K562 (cell line): ENCODE measurements around the gene DENND1A. TPM values are rescaled to one million over a fixed set of nuclear protein-coding genes. Genes with fewer than 3 reads are reported as not detected.

Source experiments
- ATAC-seq: fragments of 200-7000 bp; cut with Tn5 transposase; 3 replicates; pipeline ENCODE4 v1.9.1; 2020; ENCODE audit warnings: moderate library complexity
- BruUV-seq: library from RNA; stranded (reverse); fragments of 400-500 nt; replicated peaks from 2 replicates; lab custom pipeline; 2021; lab: Mats Ljungman, UMichigan
- CTCF ChIA-PET: fragments of 300-600 bp; formaldehyde crosslinking; extraction: SDS; loops from one replicate; lab custom pipeline; 2021; ENCODE audit warnings: low intra/inter-chr PET ratio; lab: Yijun Ruan, JAX
- POLR2A ChIA-PET: fragments of 300-600, 350-650 bp; sonication (Branson Sonifier 250); formaldehyde crosslinking; extraction: SDS; loops from one replicate; lab custom pipeline; 2021; ENCODE audit warnings: antibody characterized with exemption, inconsistent platforms; lab: Yijun Ruan, JAX
- DNase-seq, 4 experiments: peaks; one replicate each; pipeline versions ENCODE4 v3.0.0 to v3.0.0-alpha.2; 2011 to 2018; ENCODE audit warnings: low spot score in 3 of 4, mixed read lengths in 3 of 4; ENCODE audit errors: extremely low read depth in 1 of 4
- FAIRE-seq: peaks from 2 replicates; lab custom pipeline; 2011; peaks lifted over from hg19 to GRCh38; lab: Jason Lieb, UNC
- H2AFZ ChIP-seq: 2 replicates; pipeline ENCODE4 v1.6.0; 2011; ENCODE audit warnings: low read depth, low read length, control low read depth, inconsistent platforms
- H3K27ac ChIP-seq: fragments of 200-600 bp; 3 replicates; pipeline ENCODE4 v1.8.0; 2011; ENCODE audit warnings: low read depth, mild to moderate bottlenecking, control low read depth, inconsistent platforms, low read length, moderate library complexity, mixed read lengths; ENCODE audit errors: extremely low read depth
- H3K27me3 ChIP-seq, 2 experiments: fragments of 300-600 bp in 1 of 2; 2 replicates in 1 of 2; 3 replicates in 1 of 2; pipeline versions ENCODE4 v1.6.0 to v1.8.0; 2011; ENCODE audit warnings: inconsistent platforms in 2 of 2, low read length in 2 of 2, mild to moderate bottlenecking in 1 of 2, mixed read lengths in 1 of 2, moderate library complexity in 1 of 2; ENCODE audit not compliant: control insufficient read depth in 2 of 2, insufficient read depth in 2 of 2
- H3K36me3 ChIP-seq: fragments of 300-600 bp; 3 replicates; pipeline ENCODE4 v1.8.0; 2011; ENCODE audit warnings: mild to moderate bottlenecking, low read length, inconsistent platforms; ENCODE audit not compliant: control insufficient read depth, insufficient read depth
- H3K4me1 ChIP-seq, 2 experiments: fragments of 200-600 bp in 1 of 2; replicated peaks in 1 of 2; 2 replicates in 1 of 2; 3 replicates in 1 of 2; pipeline versions ENCODE4 v1.5.1 to v1.8.0; 2011; ENCODE audit warnings: inconsistent platforms in 2 of 2, low read length in 2 of 2, mild to moderate bottlenecking in 1 of 2, mixed read lengths in 1 of 2, moderate library complexity in 1 of 2; ENCODE audit not compliant: control insufficient read depth in 2 of 2, insufficient read depth in 2 of 2
- H3K4me2 ChIP-seq: 2 replicates; pipeline ENCODE4 v1.6.1; 2011; ENCODE audit warnings: low read length, control low read depth, inconsistent platforms, mixed read lengths; ENCODE audit not compliant: insufficient read depth
- H3K4me3 ChIP-seq: fragments of 200-600 bp; sonication (generic), shearing (Covaris generic); 2 replicates; pipeline ENCODE4 v1.5.1; 2016; ENCODE audit warnings: control low read depth, inconsistent platforms
- H3K79me2 ChIP-seq: fragments of 200-600 bp; 3 replicates; pipeline ENCODE4 v1.8.0; 2011; ENCODE audit warnings: low read length, inconsistent platforms; ENCODE audit not compliant: control insufficient read depth, insufficient read depth
- H3K9ac ChIP-seq, 2 experiments: 2 replicates each; pipeline versions ENCODE4 v1.6.0 to v1.6.1; 2011; ENCODE audit warnings: low read depth in 2 of 2, low read length in 2 of 2, control low read depth in 1 of 2, inconsistent platforms in 1 of 2, mild to moderate bottlenecking in 1 of 2, mixed read lengths in 1 of 2; ENCODE audit not compliant: insufficient read depth in 1 of 2
- H3K9me1 ChIP-seq: one replicate; pipeline ENCODE4 v1.6.0; 2011; ENCODE audit warnings: inconsistent platforms, mild to moderate bottlenecking, low read length, moderate library complexity; ENCODE audit not compliant: control insufficient read depth, insufficient read depth
- H3K9me3 ChIP-seq: replicated peaks from 2 replicates; pipeline ENCODE4 v1.5.1; 2011; ENCODE audit warnings: low read depth, low read length, inconsistent platforms; ENCODE audit not compliant: control insufficient read depth, insufficient read depth
- H4K20me1 ChIP-seq: replicated peaks from 2 replicates; pipeline ENCODE4 v1.6.1; 2011; ENCODE audit warnings: low read length, inconsistent platforms, mixed read lengths; ENCODE audit not compliant: control insufficient read depth, insufficient read depth
- KLF16 ChIP-seq: IDR thresholded peaks from 2 replicates; pipeline ENCODE4 v1.6.1; 2016; ENCODE audit warnings: antibody characterized with exemption
- MCM5 ChIP-seq: fragments of 450-650 bp; IDR thresholded peaks from 2 replicates; pipeline ENCODE4 v1.6.1; 2016; ENCODE audit warnings: low read depth
- NELFE ChIP-seq: IDR thresholded peaks from 2 replicates; pipeline ENCODE4 v1.6.1; 2011; ENCODE audit warnings: mild to moderate bottlenecking; ENCODE audit not compliant: insufficient read depth, insufficient read length
- ZSCAN32 ChIP-seq: fragments of 450-650 bp; formaldehyde crosslinking; IDR thresholded peaks from 2 replicates; pipeline ENCODE4 v1.4.0; 2020; ENCODE audit warnings: mild to moderate bottlenecking, moderate library complexity
- WGBS: fragments of 100-300 bp; shearing (Covaris generic); methylation state at CpG from one replicate; pipeline ENCODE4 v1.1.6; 2016; ENCODE audit warnings: low coverage, mixed read lengths; ENCODE audit not compliant: insufficient coverage; ENCODE audit errors: missing lambda C conversion rate; 5-methylcytosine and 5-hydroxymethylcytosine counted together
- in situ Hi-C: fragments of 300-500 bp; cut with MboI; formaldehyde crosslinking; loops from 4 replicates; pipeline ENCODE4 v1.15.0; 2018; ENCODE audit warnings: inconsistent platforms, mixed read lengths
- intact Hi-C: fragments of 100-400 bp; cut with micrococcal nuclease; formaldehyde crosslinking; loops from 2 replicates; pipeline ENCODE4 v1.14.2; 2022
- polyA plus RNA-seq, 8 experiments: library from polyadenylated mRNA; depleted of rRNA in 4 of 8; stranded (reverse) in 5 of 8; unstranded in 3 of 8; fragments of >200 nt; fragmentation: Nextera tagmentation in 2 of 8; fragmentation: Illumina TruSeq in 1 of 8; extraction: Ambion mirVana in 2 of 8; extraction: Trizol in 1 of 8; gene quantifications; 2 replicates each; pipeline versions ENCODE4 v1.2.1 to v1.2.3, GENCODE V29; 2011 to 2014; ENCODE audit warnings: inconsistent platforms in 1 of 8, missing spikeins in 1 of 8
- total RNA-seq, 7 experiments: library from RNA; depleted of rRNA in 6 of 7; stranded (reverse); fragments of >200 nt in 6 of 7; fragmentation: Illumina TruSeq in 2 of 7; extraction: Trizol in 2 of 7; gene quantifications; 2 replicates each; pipeline versions ENCODE4 v1.2.1 to v1.2.3, GENCODE V29; 2011 to 2021; ENCODE audit warnings: low replicate concordance in 1 of 7
- TF ChIP-seq, protein P1 (sequence below): sonication (generic); formaldehyde crosslinking; IDR thresholded peaks from 2 replicates; pipeline ENCODE4 v1.8.0; 2022; ENCODE audit warnings: missing genetic modification reagents, mild to moderate bottlenecking, moderate library complexity, borderline replicate concordance

Gene DENND1A
- total and polyA plus RNA-seq, 9 of the 15 experiments (the other 6 are each of a cell fraction or from before 2014, with no cell fraction given): 7.6 to 29.5 (median 15.7) TPM

GRCh38 chr9:123716339-123716945, 213.5 kb downstream of the DENND1A start:
- no peaks in the 10 kb centered on the region for H3K9me1 ChIP-seq
- H2AFZ ChIP-seq: no peak overlapping the region
- no TSS peak for BruUV-seq
- H3K9me3 ChIP-seq: no peaks in the 10 kb centered on the region
- no peak overlapping the region for H3K9ac ChIP-seq
- H4K20me1 ChIP-seq: no peaks in the 10 kb centered on the region
- ChIA-PET POLR2A (interaction anchor here (1.1 kb wide), 1 partner anchor 9 kb away, joined by 3 read pairs; no protein-coding TSS in a partner anchor), CTCF (no interaction called here)
- no peaks in the 10 kb centered on the region for H3K36me3 ChIP-seq
- H3K4me3 ChIP-seq: no peak overlapping the region
- intact Hi-C loops (no loop called here), in situ Hi-C loops (no loop called here)
- H3K4me2 ChIP-seq: no peak overlapping the region
- TF ChIP-seq KLF16 (no peak), NELFE (no peak), ZSCAN32 (CRISPR knock-in tag) (no peak), MCM5 (no peak)
- TF ChIP-seq, protein P1, sequence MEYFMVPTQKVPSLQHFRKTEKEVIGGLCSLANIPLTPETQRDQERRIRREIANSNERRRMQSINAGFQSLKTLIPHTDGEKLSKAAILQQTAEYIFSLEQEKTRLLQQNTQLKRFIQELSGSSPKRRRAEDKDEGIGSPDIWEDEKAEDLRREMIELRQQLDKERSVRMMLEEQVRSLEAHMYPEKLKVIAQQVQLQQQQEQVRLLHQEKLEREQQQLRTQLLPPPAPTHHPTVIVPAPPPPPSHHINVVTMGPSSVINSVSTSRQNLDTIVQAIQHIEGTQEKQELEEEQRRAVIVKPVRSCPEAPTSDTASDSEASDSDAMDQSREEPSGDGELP (CRISPR knock-in tag): no peak
- WGBS: 76% methylated on average over 8 of the region's 8 CpGs
- no peak for FAIRE-seq
- peaks cover 0 to 9% of the 10 kb centered on the region in 2 experiments; a peak in 3 of 5 replicates for H3K4me1 ChIP-seq
- DNase-seq: no peak
- ATAC-seq: no peak
- no peak overlapping the region for H3K27ac ChIP-seq
- no peaks in the 10 kb centered on the region for H3K79me2 ChIP-seq
- H3K27me3 ChIP-seq: no peaks in the 10 kb centered on the region
